DOHH2 (cell line): ENCODE measurements around the gene CD302.
"Not testable (repeated sequence)": the region's sequence is repeated elsewhere in the genome, so short reads cannot be mapped to it uniquely, and the experiment has no call there.

Experiments
- H3F3A ChIP-seq: fragments of 200-600 bp; sonication (generic), shearing (Covaris generic); 2 replicates; pipeline ENCODE4 v1.6.0; 2016; ENCODE audit warnings: antibody characterized with exemption, mild to moderate bottlenecking; ENCODE audit not compliant: control insufficient read depth, insufficient read depth
- H3K27ac ChIP-seq: fragments of 200-600 bp; sonication (generic); 2 replicates; pipeline ENCODE4 v1.5.1; 2014; ENCODE audit warnings: low read depth, mild to moderate bottlenecking, low read length, moderate library complexity
- H3K27me3 ChIP-seq: fragments of 200-600 bp; sonication (generic); 2 replicates; pipeline ENCODE4 v1.6.1; 2014; ENCODE audit warnings: mild to moderate bottlenecking, low read length, mixed read lengths; ENCODE audit not compliant: control insufficient read depth
- H3K36me3 ChIP-seq: fragments of 200-600 bp; sonication (generic); 2 replicates; pipeline ENCODE4 v1.6.1; 2014; ENCODE audit warnings: mild to moderate bottlenecking, low read length, moderate library complexity, mixed read lengths; ENCODE audit not compliant: control insufficient read depth
- H3K4me1 ChIP-seq: fragments of 200-600 bp; sonication (generic); 2 replicates; pipeline ENCODE4 v1.6.1; 2014; ENCODE audit warnings: mild to moderate bottlenecking, low read length, mixed read lengths; ENCODE audit not compliant: control insufficient read depth
- H3K4me2 ChIP-seq: fragments of 200-600 bp; sonication (generic); 2 replicates; pipeline ENCODE4 v1.6.0; 2014; ENCODE audit warnings: mild to moderate bottlenecking, low read length, moderate library complexity
- H3K4me3 ChIP-seq: fragments of 200-600 bp; sonication (generic); 2 replicates; pipeline ENCODE4 v1.5.1; 2014; ENCODE audit warnings: mild to moderate bottlenecking, low read length, mixed read lengths
- H3K79me2 ChIP-seq: fragments of 200-600 bp; sonication (generic); 2 replicates; pipeline ENCODE4 v1.6.1; 2014; ENCODE audit warnings: mild to moderate bottlenecking, low read length, mixed read lengths; ENCODE audit not compliant: control insufficient read depth
- H3K9me2 ChIP-seq: fragments of 200-600 bp; sonication (generic); replicated peaks from 2 replicates; pipeline ENCODE4 v1.6.1; 2014; ENCODE audit warnings: mild to moderate bottlenecking, low read length, mixed read lengths; ENCODE audit not compliant: control insufficient read depth
- H3K9me3 ChIP-seq: fragments of 200-600 bp; sonication (generic); 2 replicates; pipeline ENCODE4 v1.6.1; 2014; ENCODE audit warnings: antibody characterized with exemption, low read length, mixed read lengths; ENCODE audit not compliant: control insufficient read depth, insufficient read depth
- H4K20me1 ChIP-seq: fragments of 200-600 bp; sonication (generic); 2 replicates; pipeline ENCODE4 v1.6.0; 2014; ENCODE audit warnings: low read depth, mild to moderate bottlenecking, antibody characterized with exemption, low read length, moderate library complexity; ENCODE audit not compliant: control insufficient read depth, insufficient read depth
- EZH2phosphoT487 ChIP-seq: fragments of 200-600 bp; sonication (generic); IDR thresholded peaks from 2 replicates; pipeline ENCODE4 v1.6.1; 2017; ENCODE audit warnings: borderline replicate concordance, mild to moderate bottlenecking, antibody characterized with exemption, low read length, moderate library complexity, mixed read lengths
- TF ChIP-seq, protein P1 (sequence below): fragments of 200-600 bp; sonication (generic); IDR thresholded peaks from one replicate; pipeline ENCODE4 v1.5.1; 2014; ENCODE audit warnings: antibody characterized with exemption, mild to moderate bottlenecking, low read depth, low read length; ENCODE audit not compliant: poor library complexity, severe bottlenecking

CD302 gene

DNA sequence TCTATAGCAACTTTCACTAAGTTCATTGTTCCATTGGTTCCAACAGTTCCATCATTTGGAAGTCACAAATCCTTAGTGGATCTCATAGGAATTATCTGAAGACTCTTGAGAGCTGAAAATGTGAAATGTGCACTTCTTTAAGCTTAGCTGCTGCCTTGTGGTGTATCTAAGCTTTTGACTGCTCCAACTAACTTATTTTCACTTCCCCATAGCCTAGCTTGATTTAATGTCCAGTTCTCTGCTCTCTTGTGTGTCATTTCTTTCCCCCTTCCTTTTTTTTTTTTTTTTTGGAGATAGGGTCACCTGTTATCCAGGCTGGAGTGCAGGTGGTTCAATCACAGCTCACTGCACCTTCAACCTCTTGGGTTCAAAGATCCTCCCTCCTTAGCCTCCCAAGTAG lies 34.9 kb upstream of the CD302 start:
- Histone ChIP-seq H3K9me2 (no peaks in the 10 kb centered on the region), H3K4me2 (no peak overlapping the region), H3K36me3 (no peaks in the 10 kb centered on the region), H3K4me1 (peaks cover 9% of the 10 kb centered on the region), H4K20me1 (no peaks in the 10 kb centered on the region), H3K27ac (no peak overlapping the region), H3K4me3 (no peak overlapping the region), H3F3A (no peaks in the 10 kb centered on the region), H3K27me3 (no peaks in the 10 kb centered on the region), H3K9me3 (no peaks in the 10 kb centered on the region), H3K79me2 (no peaks in the 10 kb centered on the region)
- no peak for TF ChIP-seq EZH2phosphoT487
- TF ChIP-seq, protein P1, sequence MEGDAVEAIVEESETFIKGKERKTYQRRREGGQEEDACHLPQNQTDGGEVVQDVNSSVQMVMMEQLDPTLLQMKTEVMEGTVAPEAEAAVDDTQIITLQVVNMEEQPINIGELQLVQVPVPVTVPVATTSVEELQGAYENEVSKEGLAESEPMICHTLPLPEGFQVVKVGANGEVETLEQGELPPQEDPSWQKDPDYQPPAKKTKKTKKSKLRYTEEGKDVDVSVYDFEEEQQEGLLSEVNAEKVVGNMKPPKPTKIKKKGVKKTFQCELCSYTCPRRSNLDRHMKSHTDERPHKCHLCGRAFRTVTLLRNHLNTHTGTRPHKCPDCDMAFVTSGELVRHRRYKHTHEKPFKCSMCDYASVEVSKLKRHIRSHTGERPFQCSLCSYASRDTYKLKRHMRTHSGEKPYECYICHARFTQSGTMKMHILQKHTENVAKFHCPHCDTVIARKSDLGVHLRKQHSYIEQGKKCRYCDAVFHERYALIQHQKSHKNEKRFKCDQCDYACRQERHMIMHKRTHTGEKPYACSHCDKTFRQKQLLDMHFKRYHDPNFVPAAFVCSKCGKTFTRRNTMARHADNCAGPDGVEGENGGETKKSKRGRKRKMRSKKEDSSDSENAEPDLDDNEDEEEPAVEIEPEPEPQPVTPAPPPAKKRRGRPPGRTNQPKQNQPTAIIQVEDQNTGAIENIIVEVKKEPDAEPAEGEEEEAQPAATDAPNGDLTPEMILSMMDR = no peak

DNA sequence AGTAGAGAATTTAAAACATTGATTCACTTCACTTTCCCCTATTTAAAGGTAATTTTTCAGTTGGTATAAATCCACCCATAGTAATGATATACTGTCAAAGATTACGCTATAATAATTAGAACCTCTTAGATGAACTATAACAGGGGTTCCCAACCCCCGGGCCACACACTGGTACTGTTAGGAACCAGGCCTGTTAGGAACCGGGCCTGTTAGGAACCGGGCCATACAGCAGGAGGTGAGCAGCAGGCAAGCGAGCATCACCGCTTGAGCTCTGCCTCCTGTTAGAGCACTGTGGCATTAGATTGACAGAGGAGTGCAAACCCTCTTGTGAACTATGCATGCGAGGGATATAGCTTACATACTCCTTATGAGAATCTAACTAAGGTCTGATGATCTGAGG lies 34.0 kb upstream of the CD302 start:
- TF ChIP-seq, protein P1 = no peak
- no peak for TF ChIP-seq EZH2phosphoT487
- Histone ChIP-seq H3K4me3 (no peak overlapping the region), H3K4me2 (no peak overlapping the region), H3K9me3 (no peaks in the 10 kb centered on the region), H3K79me2 (no peaks in the 10 kb centered on the region), H3K36me3 (no peaks in the 10 kb centered on the region), H3K27me3 (no peaks in the 10 kb centered on the region), H3F3A (no peaks in the 10 kb centered on the region), H3K4me1 (peaks cover 9% of the 10 kb centered on the region), H4K20me1 (no peaks in the 10 kb centered on the region), H3K9me2 (no peaks in the 10 kb centered on the region), H3K27ac (no peak overlapping the region)

DNA sequence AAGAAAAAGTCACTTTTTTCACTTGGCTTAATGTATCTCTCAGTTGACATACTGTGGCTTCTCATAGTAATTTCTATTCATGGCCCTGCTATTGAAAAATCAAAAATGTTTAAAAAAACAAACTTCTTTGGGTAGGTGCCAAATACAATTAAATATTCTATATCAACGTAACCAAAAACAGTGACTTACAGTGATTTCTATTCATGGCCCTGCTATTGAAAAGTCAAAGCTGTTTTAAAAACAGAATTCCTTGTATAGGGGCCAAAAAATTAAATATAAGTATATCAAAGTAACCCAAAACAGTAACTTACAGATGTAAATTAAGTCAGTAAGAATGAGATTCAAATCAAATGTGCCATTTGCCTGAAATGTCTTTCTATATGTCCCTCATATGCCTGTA lies 31.4 kb upstream of the CD302 start:
- Histone ChIP-seq H3K27ac (no peak overlapping the region), H3K4me3 (no peak overlapping the region), H3K79me2 (no peaks in the 10 kb centered on the region), H3K9me2 (no peaks in the 10 kb centered on the region), H3K4me2 (no peak overlapping the region), H3F3A (no peaks in the 10 kb centered on the region), H4K20me1 (no peaks in the 10 kb centered on the region), H3K9me3 (no peaks in the 10 kb centered on the region), H3K4me1 (peaks cover 9% of the 10 kb centered on the region), H3K27me3 (no peaks in the 10 kb centered on the region), H3K36me3 (no peaks in the 10 kb centered on the region)
- TF ChIP-seq, protein P1 = no peak
- no peak for TF ChIP-seq EZH2phosphoT487

DNA sequence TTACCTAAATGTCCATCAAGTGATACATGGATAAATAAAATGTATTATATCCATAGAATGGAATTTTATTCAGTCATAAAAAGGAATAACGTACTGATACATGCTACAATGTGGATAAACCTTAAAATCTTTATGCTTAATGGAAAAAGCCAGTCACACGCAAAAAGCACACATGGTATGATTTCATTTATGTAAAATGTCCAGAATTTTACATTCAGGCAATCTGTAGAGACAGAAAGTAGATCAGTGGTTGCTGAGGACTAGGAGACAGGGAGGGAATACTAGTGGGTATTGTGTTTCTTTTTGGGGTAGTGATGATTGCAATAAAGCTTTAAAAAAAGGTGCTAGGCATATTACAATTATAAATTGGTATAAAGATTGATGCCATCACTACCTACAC lies 30.7 kb upstream of the CD302 start:
- TF ChIP-seq EZH2phosphoT487 = no peak
- TF ChIP-seq, protein P1 = no peak

DNA sequence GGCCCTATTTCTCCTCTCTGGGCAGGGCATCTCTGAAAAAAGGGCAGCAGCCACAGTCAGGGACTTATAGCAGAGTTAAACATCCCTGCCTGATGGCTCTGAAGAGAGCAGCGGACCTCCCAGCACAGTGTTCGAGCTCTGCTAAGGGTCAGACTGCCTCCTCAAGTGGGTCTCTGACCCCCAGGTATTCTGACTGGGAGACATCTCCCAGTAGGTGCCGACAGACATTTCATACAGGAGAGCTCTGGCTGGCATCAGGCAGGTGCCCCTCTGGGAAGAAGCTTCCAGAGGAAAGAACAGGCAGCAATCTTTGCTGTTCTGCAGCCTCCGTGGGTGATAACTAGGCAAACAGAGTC lies 24.4 kb upstream of the CD302 start:
- not testable (repeated sequence) for H4K20me1 ChIP-seq, H3K79me2 ChIP-seq, H3K36me3 ChIP-seq, H3K4me1 ChIP-seq, H3K27me3 ChIP-seq, H3K4me3 ChIP-seq, H3K9me3 ChIP-seq, H3K27ac ChIP-seq, H3K4me2 ChIP-seq, H3F3A ChIP-seq, H3K9me2 ChIP-seq

More for the DNA sequence above, 30.7 kb upstream of the CD302 start:
- Histone ChIP-seq H3K4me3 (no peak overlapping the region), H3F3A (no peaks in the 10 kb centered on the region), H3K4me1 (peaks cover 9% of the 10 kb centered on the region), H3K36me3 (no peaks in the 10 kb centered on the region), H3K27ac (no peak overlapping the region), H4K20me1 (no peaks in the 10 kb centered on the region), H3K79me2 (no peaks in the 10 kb centered on the region), H3K9me3 (no peaks in the 10 kb centered on the region), H3K9me2 (no peaks in the 10 kb centered on the region), H3K4me2 (no peak overlapping the region), H3K27me3 (no peaks in the 10 kb centered on the region)
